ENCODE measurements around the gene BRINP2.

The BRINP2 gene

DNA sequence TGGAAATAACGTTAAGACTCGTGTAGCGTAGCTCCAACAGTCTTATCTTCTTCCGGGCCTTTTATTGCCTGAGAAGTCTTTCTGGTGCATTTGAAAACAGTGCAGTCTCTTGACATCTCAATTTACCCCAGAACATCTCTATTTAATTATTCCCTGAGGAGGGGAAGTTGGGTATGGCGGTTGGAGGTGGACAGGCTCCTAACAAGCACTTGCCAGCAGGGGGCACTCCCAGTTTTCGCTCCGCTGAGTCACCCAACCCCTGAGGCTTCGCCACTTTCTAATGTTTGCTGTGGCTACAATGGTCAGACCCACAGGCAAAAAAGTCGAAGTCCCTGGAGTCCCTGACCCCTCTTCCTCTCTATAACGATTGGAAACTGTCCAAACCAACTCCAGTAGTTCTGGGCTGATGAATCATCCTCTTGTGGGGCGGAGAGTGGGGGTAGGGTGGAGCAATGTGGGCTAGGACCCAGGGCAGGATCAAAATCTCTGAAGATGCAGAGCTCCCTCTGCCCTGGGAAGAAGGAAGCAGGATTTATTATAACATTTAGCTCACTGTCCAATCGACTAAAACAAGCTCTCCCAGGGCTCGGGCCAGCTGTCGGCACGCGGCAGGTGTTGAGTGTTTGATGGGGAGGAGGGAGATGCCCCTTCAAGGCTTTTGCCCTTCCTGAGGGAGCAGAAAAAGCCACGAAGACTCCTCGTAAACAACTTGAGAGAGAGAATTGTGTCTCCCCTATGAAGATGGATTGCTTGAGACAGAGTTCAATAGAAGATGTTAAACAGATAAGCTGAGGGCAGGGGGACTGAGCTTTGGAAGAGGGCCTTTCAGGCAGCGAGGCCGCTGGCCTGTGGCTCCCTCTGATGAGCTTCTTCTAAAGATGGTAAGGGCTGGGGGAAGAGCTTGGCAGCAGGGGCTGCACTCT is 85.7 kb downstream of the BRINP2 start:
- Mint-ChIP-seq H3K27me3 (peaks cover 12% of the 10 kb centered on the region), H3K4me3 (no peak overlapping the region), H3K9me3 (peaks cover 4% of the 10 kb centered on the region), H3K27ac (no peak overlapping the region), H3K4me1 (ENCODE audit: low read depth) (no peaks in the 10 kb centered on the region), H3K36me3 (ENCODE audit: low read depth) (no peaks in the 10 kb centered on the region)

DNA sequence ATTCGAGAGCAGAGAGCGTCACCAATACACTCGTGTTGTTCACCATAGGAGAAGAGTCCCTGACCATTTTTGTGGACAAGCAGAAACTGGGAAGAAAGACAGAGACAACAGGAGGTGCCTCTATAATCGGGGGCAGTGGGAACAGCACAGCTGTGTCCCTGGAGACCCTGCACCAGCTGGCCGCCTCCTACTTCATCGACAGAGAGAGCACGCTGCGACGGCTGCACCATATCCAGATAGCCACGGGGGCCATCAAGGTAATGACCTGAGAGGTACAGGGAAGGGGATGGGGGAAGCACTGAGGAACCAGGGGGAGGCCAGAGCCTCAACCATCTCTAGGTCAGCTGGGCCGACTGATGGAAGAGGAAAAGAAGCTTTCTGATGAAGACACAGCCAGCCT is 86.4 kb downstream of the BRINP2 start:
- H3K4me1 Mint-ChIP-seq (ENCODE audit: low read depth), result no peaks in the 10 kb centered on the region
- H3K36me3 Mint-ChIP-seq (ENCODE audit: low read depth), result no peaks in the 10 kb centered on the region
- H3K4me3 Mint-ChIP-seq, result no peak overlapping the region
- peaks cover 4% of the 10 kb centered on the region for H3K9me3 Mint-ChIP-seq
- peaks cover 12% of the 10 kb centered on the region for H3K27me3 Mint-ChIP-seq
- H3K27ac Mint-ChIP-seq, result no peak overlapping the region

DNA sequence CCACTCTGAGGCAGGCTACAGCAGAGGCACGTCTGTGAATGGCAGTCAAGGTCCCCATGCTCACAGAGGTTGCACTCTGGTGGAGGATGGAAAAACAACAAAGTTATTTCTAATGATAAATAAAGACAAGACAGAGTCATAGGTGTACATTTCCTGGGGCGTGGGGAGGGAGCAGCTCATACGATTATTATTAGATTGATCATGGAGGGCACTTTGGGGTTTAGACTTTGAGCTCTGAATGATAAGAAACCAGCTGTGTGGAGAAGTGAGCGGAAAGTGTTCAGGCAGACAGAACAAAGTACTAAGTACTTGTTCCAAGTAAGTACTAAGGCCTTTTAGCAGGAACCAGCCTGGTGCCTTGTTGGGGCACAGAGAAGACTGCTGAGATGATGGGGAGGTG is 86.8 kb downstream of the BRINP2 start:
- no peaks in the 10 kb centered on the region for H3K36me3 Mint-ChIP-seq (ENCODE audit: low read depth)
- H3K9me3 Mint-ChIP-seq, result peaks cover 3% of the 10 kb centered on the region
- no peaks in the 10 kb centered on the region for H3K4me1 Mint-ChIP-seq (ENCODE audit: low read depth)
- H3K27ac Mint-ChIP-seq, result no peak overlapping the region
- no peak overlapping the region for H3K4me3 Mint-ChIP-seq
- peaks cover 11% of the 10 kb centered on the region for H3K27me3 Mint-ChIP-seq

GRCh38 chr1:177270863-177271262 is 100.1 kb downstream of the BRINP2 start:
- H3K36me3 Mint-ChIP-seq (ENCODE audit: low read depth), result no peaks in the 10 kb centered on the region
- no peaks in the 10 kb centered on the region for H3K9me3 Mint-ChIP-seq
- no peaks in the 10 kb centered on the region for H3K4me1 Mint-ChIP-seq (ENCODE audit: low read depth)
- no peaks in the 10 kb centered on the region for H3K27me3 Mint-ChIP-seq
- H3K4me3 Mint-ChIP-seq, result no peak overlapping the region
- no peak overlapping the region for H3K27ac Mint-ChIP-seq

DNA sequence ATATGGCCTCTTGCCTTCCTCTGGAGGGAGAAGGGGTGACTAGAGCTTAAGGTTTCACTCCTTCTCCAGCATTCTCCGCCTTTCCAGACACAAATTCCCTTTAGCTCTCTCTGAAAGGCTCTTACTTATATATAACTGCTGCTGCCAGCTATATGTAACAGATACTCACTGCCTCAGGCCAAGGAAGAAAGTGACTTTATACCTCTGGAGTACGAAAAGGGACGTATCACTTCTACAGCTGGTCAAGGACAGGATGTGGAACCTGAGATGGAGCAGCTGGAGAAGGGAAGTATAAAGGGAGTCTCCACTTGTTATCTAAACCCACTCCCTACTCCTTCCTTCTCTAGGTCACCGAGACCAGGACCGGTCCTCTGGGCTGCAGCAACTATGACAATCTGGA is 102.4 kb downstream of the BRINP2 start:
- H3K36me3 Mint-ChIP-seq (ENCODE audit: low read depth), result no peaks in the 10 kb centered on the region
- no peak overlapping the region for H3K4me3 Mint-ChIP-seq
- H3K27ac Mint-ChIP-seq, result no peak overlapping the region
- no peaks in the 10 kb centered on the region for H3K9me3 Mint-ChIP-seq
- no peaks in the 10 kb centered on the region for H3K27me3 Mint-ChIP-seq
- no peaks in the 10 kb centered on the region for H3K4me1 Mint-ChIP-seq (ENCODE audit: low read depth)

- Mint-ChIP-seq H3K4me3 (no peak overlapping the region), H3K36me3 (ENCODE audit: low read depth) (no peaks in the 10 kb centered on the region), H3K27ac (no peak overlapping the region), H3K27me3 (no peaks in the 10 kb centered on the region), H3K4me1 (ENCODE audit: low read depth) (no peaks in the 10 kb centered on the region), H3K9me3 (no peaks in the 10 kb centered on the region)
Measured at GRCh38 chr1:177274687-177275211, 104.0 kb downstream of the BRINP2 start.

DNA sequence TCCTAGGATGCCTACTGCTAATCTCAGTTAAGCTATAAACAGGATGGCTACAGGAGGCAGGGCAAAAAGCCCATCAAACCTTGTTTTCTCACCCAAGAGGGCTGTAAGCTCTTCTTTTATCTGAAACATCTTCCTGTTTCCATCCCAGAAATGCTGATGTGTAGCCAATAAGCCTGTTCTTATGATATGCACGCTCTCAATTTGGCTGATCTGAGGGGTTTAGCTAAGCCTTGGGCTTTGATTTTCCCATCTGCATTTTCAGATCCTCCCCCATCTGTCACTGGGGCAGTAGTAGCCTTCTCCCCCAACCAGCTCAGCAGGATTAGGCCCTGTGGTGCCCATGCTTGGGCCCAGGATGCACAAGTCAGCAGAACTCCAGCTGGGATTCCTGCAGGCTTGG is 105.0 kb downstream of the BRINP2 start:
- Mint-ChIP-seq H3K4me3 (no peak overlapping the region), H3K27ac (no peak overlapping the region), H3K4me1 (ENCODE audit: low read depth) (no peaks in the 10 kb centered on the region), H3K9me3 (no peaks in the 10 kb centered on the region), H3K36me3 (ENCODE audit: low read depth) (no peaks in the 10 kb centered on the region), H3K27me3 (no peaks in the 10 kb centered on the region)

DNA sequence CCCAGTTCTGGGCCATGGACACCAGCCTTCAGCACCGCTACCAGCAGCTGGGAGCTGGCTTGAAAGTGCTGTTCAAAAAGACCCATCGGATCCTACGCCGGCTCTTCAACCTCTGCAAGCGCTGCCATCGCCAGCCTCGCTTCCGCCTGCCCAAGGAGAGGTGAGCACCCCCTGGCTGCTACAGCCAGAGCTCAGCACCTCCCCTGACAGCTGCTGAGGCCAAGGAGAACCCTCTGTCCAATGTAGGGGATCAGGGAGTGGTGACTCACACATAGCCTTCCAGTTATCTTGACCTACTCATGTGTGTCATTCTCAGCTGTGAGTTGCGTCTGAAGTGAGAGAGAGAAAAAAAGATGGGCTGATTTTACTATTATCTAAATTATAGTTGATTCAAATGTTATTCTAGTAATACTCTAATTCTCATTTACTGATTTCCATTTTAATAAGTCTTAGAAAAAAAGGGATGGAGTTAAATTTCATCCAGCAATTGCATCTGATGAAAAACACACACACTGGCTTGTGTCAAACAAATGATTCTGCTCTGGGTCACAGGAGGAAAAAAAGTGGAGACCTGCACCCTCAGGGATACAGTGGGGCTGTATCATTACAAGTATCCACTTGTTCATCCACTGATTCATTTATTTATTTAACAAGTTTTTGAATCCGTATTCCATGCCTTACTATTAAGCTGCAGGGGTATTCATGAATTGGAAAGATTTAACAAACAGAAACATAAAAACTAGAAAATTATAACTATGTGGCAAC is 108.0 kb downstream of the BRINP2 start:
- no peaks in the 10 kb centered on the region for H3K4me1 Mint-ChIP-seq (ENCODE audit: low read depth)
- no peak overlapping the region for H3K27ac Mint-ChIP-seq
- H3K36me3 Mint-ChIP-seq (ENCODE audit: low read depth), result no peaks in the 10 kb centered on the region
- H3K4me3 Mint-ChIP-seq, result no peak overlapping the region
- H3K9me3 Mint-ChIP-seq, result peaks cover 5% of the 10 kb centered on the region
- H3K27me3 Mint-ChIP-seq, result no peaks in the 10 kb centered on the region

DNA sequence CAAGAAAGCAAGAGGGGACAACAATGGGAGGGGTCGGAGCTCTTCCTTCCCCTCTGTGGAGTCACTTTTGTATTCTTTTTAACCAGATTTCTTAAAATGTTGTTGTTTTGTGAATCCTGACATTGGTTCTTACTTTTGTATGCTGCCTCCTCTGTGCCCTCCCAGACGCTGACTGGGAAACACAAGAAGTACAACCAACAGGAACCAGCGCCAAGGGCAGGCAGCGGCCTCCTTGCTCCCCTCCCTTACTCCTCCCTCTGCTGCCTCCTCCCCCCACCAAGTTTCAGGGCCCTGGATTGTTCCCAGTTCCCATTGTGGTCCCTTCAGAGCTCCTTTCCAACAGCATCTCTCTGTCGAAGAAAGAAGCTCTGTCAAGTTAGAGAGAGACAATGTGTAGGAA is 111.1 kb downstream of the BRINP2 start:
- H3K4me3 Mint-ChIP-seq, result no peak overlapping the region
- peaks cover 5% of the 10 kb centered on the region for H3K9me3 Mint-ChIP-seq
- no peaks in the 10 kb centered on the region for H3K4me1 Mint-ChIP-seq (ENCODE audit: low read depth)
- no peaks in the 10 kb centered on the region for H3K36me3 Mint-ChIP-seq (ENCODE audit: low read depth)
- no peaks in the 10 kb centered on the region for H3K27me3 Mint-ChIP-seq
- no peak overlapping the region for H3K27ac Mint-ChIP-seq

DNA sequence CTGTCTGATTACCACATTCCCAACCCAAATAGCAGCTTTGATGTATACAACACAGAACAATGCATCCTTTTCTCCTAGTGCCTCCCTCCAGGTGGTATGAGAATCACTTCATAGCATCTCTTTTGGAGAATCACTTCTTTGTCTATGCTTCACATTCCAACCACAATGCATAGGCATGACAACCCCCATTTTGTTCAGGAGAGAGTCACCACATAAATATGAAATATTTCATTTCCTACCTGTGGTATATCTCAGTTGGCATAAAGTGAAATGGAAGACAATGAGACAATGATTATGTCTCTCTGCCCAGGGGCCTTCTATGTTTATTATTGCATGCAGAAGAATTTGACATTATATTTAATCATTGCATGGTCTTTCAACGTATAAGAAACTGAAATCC is 112.2 kb downstream of the BRINP2 start:
- H3K27ac Mint-ChIP-seq, result no peak overlapping the region
- H3K27me3 Mint-ChIP-seq, result no peaks in the 10 kb centered on the region
- no peaks in the 10 kb centered on the region for H3K36me3 Mint-ChIP-seq (ENCODE audit: low read depth)
- H3K9me3 Mint-ChIP-seq, result peaks cover 5% of the 10 kb centered on the region
- H3K4me3 Mint-ChIP-seq, result no peak overlapping the region
- no peaks in the 10 kb centered on the region for H3K4me1 Mint-ChIP-seq (ENCODE audit: low read depth)

- Mint-ChIP-seq H3K27ac (no peak overlapping the region), H3K4me3 (no peak overlapping the region), H3K36me3 (ENCODE audit: low read depth) (no peaks in the 10 kb centered on the region), H3K27me3 (no peaks in the 10 kb centered on the region), H3K4me1 (ENCODE audit: low read depth) (no peaks in the 10 kb centered on the region), H3K9me3 (peaks cover 5% of the 10 kb centered on the region)
Measured at GRCh38 chr1:177283380-177283779, 112.6 kb downstream of the BRINP2 start.

DNA sequence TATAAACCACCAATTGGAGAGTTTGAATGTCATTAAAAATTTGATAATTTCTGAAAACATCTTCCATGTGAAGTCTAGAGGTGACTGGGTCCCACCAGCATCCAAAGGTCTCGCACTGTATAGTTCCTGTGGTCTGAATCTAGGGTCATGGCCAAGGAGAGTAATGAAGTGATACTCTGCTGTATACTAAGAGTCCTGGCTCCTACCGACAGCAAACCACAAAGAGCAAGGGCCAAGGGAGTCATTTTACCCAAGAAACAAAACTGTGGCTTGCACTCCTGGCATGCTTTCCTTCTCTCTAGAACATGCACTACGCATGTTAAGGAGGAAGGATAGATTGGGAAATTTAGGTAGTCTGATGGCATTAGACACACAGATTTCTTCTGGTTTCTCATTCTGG is 115.6 kb downstream of the BRINP2 start:
- no peaks in the 10 kb centered on the region for H3K4me1 Mint-ChIP-seq (ENCODE audit: low read depth)

GRCh38 chr1:177287270-177287669 is 116.5 kb downstream of the BRINP2 start:
- H3K9me3 Mint-ChIP-seq, result peaks cover 5% of the 10 kb centered on the region
- H3K27ac Mint-ChIP-seq, result no peak overlapping the region
- no peaks in the 10 kb centered on the region for H3K27me3 Mint-ChIP-seq

More for the DNA sequence above, 115.6 kb downstream of the BRINP2 start:
- Mint-ChIP-seq H3K36me3 (ENCODE audit: low read depth) (no peaks in the 10 kb centered on the region), H3K27ac (no peak overlapping the region), H3K4me3 (no peak overlapping the region), H3K9me3 (peaks cover 5% of the 10 kb centered on the region), H3K27me3 (no peaks in the 10 kb centered on the region)

DNA sequence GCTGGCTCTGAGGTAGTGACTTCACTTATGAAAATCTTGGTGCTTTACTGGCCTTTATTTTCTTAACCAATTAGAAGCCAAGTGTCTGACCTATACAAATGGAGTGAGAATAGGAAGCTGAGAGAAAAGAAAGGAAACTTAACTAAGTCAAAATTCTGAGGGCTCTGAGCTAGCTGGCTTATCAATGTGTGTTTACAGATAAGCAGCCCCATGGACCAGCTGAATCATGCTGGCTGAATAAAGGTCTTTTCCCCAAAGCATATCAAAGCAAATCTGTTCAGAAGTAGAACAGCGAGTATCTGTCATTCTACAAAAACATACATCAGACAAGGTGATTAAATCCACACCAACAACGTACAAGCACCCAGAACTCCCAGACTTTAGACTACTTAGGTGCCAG is 117.2 kb downstream of the BRINP2 start:
- peaks cover 5% of the 10 kb centered on the region for H3K9me3 Mint-ChIP-seq
- no peaks in the 10 kb centered on the region for H3K4me1 Mint-ChIP-seq (ENCODE audit: low read depth)
- H3K27ac Mint-ChIP-seq, result no peak overlapping the region
- no peaks in the 10 kb centered on the region for H3K36me3 Mint-ChIP-seq (ENCODE audit: low read depth)
- no peak overlapping the region for H3K4me3 Mint-ChIP-seq
- H3K27me3 Mint-ChIP-seq, result no peaks in the 10 kb centered on the region

More at GRCh38 chr1:177287270-177287669, 116.5 kb downstream of the BRINP2 start:
- H3K4me1 Mint-ChIP-seq (ENCODE audit: low read depth), result no peaks in the 10 kb centered on the region
- no peaks in the 10 kb centered on the region for H3K36me3 Mint-ChIP-seq (ENCODE audit: low read depth)
- H3K4me3 Mint-ChIP-seq, result no peak overlapping the region

DNA sequence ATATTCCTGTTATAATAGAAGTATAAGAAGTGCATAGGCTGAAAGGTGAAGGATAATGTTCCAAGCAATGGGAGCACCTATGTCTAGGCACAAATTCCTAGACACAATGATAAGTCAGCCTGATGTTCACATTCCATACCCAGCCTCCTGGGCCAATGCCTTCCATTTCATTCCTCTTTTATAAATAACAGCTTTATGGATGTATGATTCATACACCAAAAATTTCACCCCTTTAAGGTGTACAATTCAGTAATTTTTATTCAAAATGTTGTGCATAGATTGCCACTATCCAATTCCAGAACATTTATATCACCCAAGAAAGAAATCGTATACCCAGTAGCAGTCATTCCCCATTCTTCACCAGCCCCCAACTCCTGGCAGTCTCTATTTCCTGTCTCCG is 118.8 kb downstream of the BRINP2 start:
- Mint-ChIP-seq H3K27me3 (no peaks in the 10 kb centered on the region), H3K9me3 (peaks cover 4% of the 10 kb centered on the region), H3K36me3 (ENCODE audit: low read depth) (no peaks in the 10 kb centered on the region), H3K27ac (no peak overlapping the region), H3K4me3 (no peak overlapping the region), H3K4me1 (ENCODE audit: low read depth) (no peaks in the 10 kb centered on the region)
